ENCODE results near the gene PRPF19.

DNA sequence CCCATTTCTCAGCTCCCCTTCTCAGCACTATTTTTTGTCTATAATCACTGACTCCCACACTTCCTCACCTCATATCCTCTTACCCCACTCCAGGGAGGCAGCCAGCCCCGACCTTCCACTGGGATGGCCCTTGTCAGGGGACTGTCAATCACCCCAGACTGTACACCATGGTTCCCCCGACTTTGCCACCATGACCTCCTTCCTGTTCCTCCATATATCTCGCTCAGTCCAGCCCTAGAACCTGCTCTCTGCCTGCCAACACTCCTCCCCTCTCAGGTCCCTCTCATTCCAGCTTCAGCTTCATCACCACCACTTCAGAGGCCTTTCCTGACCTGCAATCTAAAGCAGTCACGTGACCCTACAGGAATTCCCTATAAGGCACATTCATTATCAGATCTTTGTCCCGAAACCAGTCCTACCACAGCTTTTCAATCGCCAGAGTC is 16.5 kb downstream of the PRPF19 start:
- no peak for TF ChIP-seq SUZ12 (IDR thresholded peaks at IDR 0.05; ENCODE audit: extremely low read depth, insufficient read depth, insufficient read length)
- TF ChIP-seq YY1 (IDR thresholded peaks at IDR 0.05; ENCODE audit: insufficient read depth, insufficient read length), result no peak

All from NT2/D1 (cell line).